ENCODE data around the gene OSBPL10. TPM values are rescaled to one million over a fixed set of nuclear protein-coding genes. Genes with fewer than 3 reads are reported as not detected.
"Not testable (repeated sequence)": the region's sequence is repeated elsewhere in the genome, so short reads cannot be mapped to it uniquely, and the experiment has no call there.

The OSBPL10 gene
- total RNA-seq, 1 experiment from 2014 or later = 28.1 TPM

DNA sequence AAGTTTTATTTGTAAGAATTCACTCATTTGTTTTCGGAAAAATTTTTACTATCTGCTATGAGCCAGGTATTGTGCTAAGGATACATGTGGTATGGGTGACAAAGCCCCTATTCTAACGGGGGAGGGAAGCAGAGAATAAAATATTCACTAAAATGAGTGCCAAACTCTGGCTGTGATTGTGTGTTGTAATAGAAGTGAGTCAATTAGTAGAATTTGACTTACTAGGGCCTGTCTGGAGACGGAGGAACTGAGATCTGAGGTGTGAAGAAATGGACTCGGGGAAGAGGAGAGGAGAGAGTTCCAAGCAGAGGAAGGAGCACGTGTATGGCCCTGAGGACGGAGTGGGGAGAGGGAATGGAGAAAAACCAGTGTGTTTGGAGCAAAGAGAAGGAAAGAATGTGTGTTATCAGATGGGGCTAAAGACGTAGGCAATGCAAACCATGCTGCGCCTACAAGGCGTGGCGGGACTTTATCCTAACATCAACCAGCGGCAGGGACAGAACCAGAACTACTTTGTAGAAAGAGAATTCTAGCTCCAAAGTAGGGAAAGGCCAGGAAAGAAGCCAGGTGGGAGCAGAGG is 89.1 kb downstream of the OSBPL10 start:
- DNase-seq (ENCODE audit: low read depth) = no peak

- no peak for DNase-seq (ENCODE audit: low read depth)
Measured at GRCh38 chr3:31890742-31891469, 90.2 kb downstream of the OSBPL10 start.

- no peak for DNase-seq (ENCODE audit: low read depth)
Measured at GRCh38 chr3:31890007-31890406, 91.1 kb downstream of the OSBPL10 start.

DNA sequence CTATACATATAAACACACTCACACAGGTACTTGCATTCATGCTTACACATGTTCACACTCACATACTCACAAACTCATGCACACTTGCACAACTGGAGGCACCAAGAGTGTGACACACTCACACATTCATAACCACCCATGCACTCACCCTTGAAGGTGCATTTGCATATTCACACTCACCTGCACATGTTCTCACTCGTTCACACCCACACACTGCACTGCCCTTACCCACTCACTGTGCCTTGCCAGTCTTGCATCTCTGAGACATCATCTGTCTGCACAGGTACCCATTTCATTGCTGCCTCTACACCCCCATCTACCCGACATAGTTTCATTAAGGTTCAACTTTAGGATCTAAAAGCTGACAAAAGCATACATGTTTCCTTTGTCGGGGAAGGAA is 95.8 kb downstream of the OSBPL10 start:
- DNase-seq (ENCODE audit: low read depth) = no peak

- DNase-seq (ENCODE audit: low read depth) = no peak
Measured at GRCh38 chr3:31884251-31884650, 96.8 kb downstream of the OSBPL10 start.

DNA sequence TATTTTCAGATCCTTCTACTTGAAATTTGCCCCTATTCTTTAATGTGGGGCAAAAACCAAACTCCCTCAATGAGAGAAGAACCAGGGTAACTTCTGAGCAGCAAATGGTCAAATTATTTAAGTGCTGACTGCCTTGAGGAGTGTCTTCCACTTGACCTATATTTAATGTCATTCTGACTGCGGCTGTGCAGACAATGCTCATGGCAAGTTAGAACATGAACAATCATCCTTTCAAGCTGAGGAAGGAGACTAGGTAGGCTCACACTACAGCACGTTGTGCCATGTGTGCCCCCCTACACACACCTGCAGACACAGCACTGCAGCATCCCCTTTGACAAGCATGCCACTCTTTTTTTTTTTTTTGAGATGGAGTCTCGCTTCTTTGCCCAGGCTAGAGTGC is 98.2 kb downstream of the OSBPL10 start:
- DNase-seq (ENCODE audit: low read depth) = no peak

- DNase-seq (ENCODE audit: low read depth) = no peak
Measured at GRCh38 chr3:31882431-31882830, 98.6 kb downstream of the OSBPL10 start.

DNA sequence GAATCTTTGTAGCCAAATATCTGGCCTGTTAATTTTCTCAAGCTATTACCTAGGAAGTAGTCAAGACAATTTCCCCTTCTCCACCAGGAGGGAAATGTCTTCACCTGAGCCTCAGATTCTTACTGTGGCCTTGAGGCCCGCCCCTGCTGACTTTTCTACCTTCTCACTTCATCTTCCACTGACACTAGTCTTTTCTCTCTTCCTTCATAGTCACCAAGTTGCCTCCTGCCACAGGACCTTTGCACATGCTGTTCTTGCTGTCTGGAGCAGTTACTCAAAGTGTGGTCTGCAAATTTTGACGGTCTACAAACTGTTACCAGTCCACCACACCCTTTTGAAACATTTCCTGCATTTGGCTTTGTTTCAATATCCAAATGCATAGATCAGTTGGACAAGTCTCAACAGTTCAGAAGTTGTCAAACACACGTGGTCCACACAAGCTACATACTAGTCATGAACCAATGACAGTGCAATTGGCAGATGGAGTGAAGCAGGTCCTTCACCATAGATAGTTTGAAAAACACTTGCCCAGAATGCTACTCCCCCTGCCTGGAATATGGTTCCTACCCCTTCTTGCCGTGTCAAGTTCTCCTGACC is 100.5 kb downstream of the OSBPL10 start:
- no peak for DNase-seq (ENCODE audit: low read depth)

DNA sequence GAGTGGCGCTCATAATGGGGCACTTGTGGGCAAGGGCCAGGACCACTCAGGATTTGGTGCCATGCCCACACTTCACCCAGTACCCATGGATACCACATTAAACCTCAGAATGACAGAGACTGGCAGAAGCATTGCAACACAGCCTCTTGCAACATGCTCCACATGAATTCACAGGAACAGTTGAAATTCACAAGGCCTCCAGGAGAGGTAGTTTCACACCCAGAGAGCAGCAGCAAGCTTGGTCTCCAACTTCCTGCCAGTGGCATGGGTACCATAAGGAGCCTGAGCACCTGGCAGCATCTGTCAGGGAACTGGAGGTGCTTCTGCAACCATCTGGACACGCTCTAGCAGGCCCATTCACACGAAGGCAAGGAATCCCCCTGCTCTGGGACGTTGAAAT is 101.0 kb downstream of the OSBPL10 start:
- DNase-seq (ENCODE audit: low read depth) = no peak

GRCh38 chr3:31879365-31879764 is 101.7 kb downstream of the OSBPL10 start:
- no peak for DNase-seq (ENCODE audit: low read depth)

GRCh38 chr3:31878231-31878838 is 102.7 kb downstream of the OSBPL10 start:
- no peak for DNase-seq (ENCODE audit: low read depth)

DNA sequence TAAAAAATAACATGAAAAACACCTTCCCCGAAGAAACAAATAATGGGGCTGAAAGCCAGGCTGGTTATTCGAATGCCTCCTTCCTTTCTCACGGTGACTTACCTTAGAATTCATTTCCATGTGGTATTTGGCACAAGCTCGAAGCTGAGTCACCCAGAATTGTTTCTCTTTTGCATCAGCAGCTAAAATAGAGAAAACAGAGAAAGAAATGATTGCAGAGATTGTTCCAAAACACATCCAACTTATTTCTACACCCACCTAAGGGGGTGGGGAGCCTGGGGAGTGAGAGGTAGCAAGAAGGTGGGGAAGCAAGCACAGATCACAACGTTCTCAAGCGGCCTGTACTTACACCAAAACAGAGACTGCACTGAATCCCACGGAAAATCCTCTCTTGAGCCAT is 104.7 kb downstream of the OSBPL10 start:
- DNase-seq (ENCODE audit: low read depth) = peak; percentile 70

- no peak for DNase-seq (ENCODE audit: low read depth)
Measured at GRCh38 chr3:31875437-31875836, 105.6 kb downstream of the OSBPL10 start.

- DNase-seq (ENCODE audit: low read depth) = no peak
Measured at GRCh38 chr3:31873254-31873820, 107.7 kb downstream of the OSBPL10 start.

DNA sequence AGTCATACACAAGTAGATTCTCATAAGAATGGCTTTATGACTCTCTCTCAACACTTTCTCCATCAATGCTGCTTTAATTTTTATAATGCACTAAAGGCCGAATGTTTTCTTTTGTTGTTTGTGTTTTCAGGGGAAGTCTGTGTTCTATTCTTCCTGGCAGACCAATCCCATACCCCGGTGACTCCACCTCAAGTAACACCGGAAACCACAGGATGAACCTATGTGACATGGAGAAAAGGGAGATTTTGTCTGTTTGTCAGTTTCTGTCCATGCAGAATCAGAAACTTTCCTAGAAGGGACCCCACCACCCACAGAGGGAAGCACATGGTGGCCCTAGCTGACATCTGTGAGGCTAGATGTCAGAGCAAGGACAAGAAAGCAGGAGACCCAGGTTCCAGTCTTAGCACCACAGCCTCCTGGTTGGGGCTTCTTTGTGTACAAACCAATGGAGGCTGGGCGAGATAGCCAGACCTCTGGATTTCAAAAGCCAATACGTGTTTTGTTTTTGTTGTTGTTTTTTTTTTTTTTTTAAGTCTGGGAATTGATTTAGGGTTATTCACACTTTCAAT is 109.0 kb downstream of the OSBPL10 start:
- DNase-seq (ENCODE audit: low read depth) = no peak

GRCh38 chr3:31870111-31870510 is 111.0 kb downstream of the OSBPL10 start:
- DNase-seq (ENCODE audit: low read depth) = not testable (repeated sequence)

- no peak for DNase-seq (ENCODE audit: low read depth)
Measured at GRCh38 chr3:31868236-31868635, 112.8 kb downstream of the OSBPL10 start.

GRCh38 chr3:31862666-31863279 is 118.3 kb downstream of the OSBPL10 start:
- peak; percentile 29 for DNase-seq (ENCODE audit: low read depth)

DNA sequence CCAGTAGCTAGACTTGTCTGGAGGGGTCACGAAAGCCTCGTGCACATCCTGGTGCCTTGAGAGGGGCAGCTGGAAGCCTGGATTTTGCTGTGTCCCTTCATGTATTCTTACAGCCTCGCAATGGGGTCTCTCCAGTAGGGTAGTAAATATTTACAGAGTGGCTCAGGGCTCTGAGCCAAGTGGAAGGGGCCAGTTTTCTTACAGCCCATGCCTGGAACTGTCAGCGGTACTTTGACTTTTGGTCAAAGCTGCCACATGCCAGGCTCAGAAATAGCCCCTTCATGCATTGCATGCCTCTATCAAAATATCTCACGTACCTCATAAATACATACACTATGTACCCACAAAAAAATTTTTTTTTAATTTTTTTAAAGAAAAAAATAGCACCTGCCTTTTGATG is 119.2 kb downstream of the OSBPL10 start:
- DNase-seq (ENCODE audit: low read depth) = no peak

DNA sequence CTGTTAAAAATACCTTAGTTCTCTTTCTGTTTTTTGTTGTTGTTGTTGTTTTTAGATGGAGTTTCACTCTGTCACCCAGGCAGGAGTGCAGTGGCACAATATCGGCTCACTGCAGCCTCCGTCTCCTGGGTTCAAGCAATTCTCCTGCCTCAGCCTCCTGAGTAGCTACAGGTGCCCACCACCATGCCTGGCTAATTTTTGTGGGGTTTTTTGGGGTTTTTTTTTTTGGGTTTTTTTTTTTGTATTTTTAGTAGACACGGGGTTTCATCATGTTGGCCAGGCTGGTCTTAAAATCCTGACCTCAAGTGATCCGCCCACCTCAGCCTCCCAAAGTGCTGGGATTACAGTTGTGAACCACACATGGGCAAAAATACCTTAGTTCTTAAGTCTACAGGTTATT is 120.4 kb downstream of the OSBPL10 start:
- DNase-seq (ENCODE audit: low read depth) = not testable (repeated sequence)

GRCh38 chr3:31859245-31859644 is 121.8 kb downstream of the OSBPL10 start:
- no peak for DNase-seq (ENCODE audit: low read depth)

All from HT1080 (cell line).